ENCODE measurements around the gene HADHA. TPM values are rescaled to one million over a fixed set of nuclear protein-coding genes. Genes with fewer than 3 reads are reported as not detected.
A peak's percentile ranks its signal among the peaks of the same experiment; 100 is the strongest.

Gene HADHA
- total RNA-seq, 1 experiment from 2014 or later: 112 TPM

DNA sequence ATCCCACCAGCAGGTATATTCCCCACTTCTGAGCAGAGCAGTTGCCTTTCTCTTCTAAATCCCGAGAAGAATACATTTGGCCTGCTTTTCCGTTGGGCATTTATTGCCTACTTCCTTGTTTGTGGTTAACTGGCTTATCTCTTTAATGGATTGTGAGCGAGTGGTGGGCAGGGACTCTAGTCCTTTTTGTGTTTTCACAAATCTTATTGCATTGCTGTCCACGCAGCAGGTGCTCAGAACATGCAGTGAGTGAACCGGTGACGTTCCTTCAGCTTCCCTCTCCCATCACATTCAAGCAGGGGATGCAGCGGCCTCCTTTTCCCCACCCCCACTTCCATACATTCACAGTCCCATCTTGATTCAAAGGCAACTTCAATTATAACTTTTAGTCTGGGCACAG is 100.4 kb downstream of the HADHA start:
- Histone ChIP-seq H3K27me3 (ENCODE audit: insufficient read depth, low read length) (no peaks in the 10 kb centered on the region), H3K18ac (ENCODE audit: insufficient read length, low read depth, low read length) (no peak overlapping the region), H3K14ac (ENCODE audit: insufficient read depth, low read length) (no peak overlapping the region), H4K20me1 (ENCODE audit: control insufficient read depth, insufficient read depth, insufficient read length) (no peaks in the 10 kb centered on the region), H3K9me3 (ENCODE audit: control insufficient read depth, low read depth, low read length) (no peaks in the 10 kb centered on the region), H3K4ac (ENCODE audit: low read depth, low read length) (no peak overlapping the region), H3T11ph (ENCODE audit: low read length) (no peak overlapping the region), H2BK120ac (ENCODE audit: low read depth, low read length, poor library complexity, severe bottlenecking) (no peak overlapping the region), H3K79me1 (ENCODE audit: insufficient read depth, low read depth, low read length, poor library complexity, severe bottlenecking) (no peaks in the 10 kb centered on the region), H4K8ac (replicated peaks; ENCODE audit: insufficient read length, low read depth, low read length) (no peak overlapping the region), H3K27ac (ENCODE audit: insufficient read length, low read depth, low read length) (no peak overlapping the region), H3K79me2 (ENCODE audit: insufficient read depth, low read length) (no peaks in the 10 kb centered on the region), H3K23ac (ENCODE audit: insufficient read length, low read depth, low read length) (no peak overlapping the region), H2BK12ac (ENCODE audit: insufficient read length, low read depth, low read length) (no peak overlapping the region), H2AFZ (ENCODE audit: low read length) (no peak overlapping the region), H2BK20ac (ENCODE audit: low read depth, low read length, poor library complexity, severe bottlenecking) (no peak overlapping the region), H2BK5ac (ENCODE audit: insufficient read length, low read length) (no peak overlapping the region), H3K56ac (ENCODE audit: insufficient read length, low read depth, low read length) (no peak overlapping the region), H3K4me2 (ENCODE audit: insufficient read depth, insufficient read length, low read length) (no peak overlapping the region), H2AK5ac (ENCODE audit: insufficient read length, low read length) (no peak overlapping the region), H3K23me2 (ENCODE audit: insufficient read length, low read depth, low read length, poor library complexity, severe bottlenecking) (no peaks in the 10 kb centered on the region), H2BK15ac (ENCODE audit: low read depth, low read length) (no peak overlapping the region), H3K9ac (ENCODE audit: extremely low read depth, insufficient read length, low read length) (no peak overlapping the region), H3K4me1 (ENCODE audit: insufficient read depth, low read length) (no peaks in the 10 kb centered on the region; the same call in 1 of the 2 replicates), H4K5ac (ENCODE audit: insufficient read length, low read depth, low read length) (no peak overlapping the region), H4K91ac (ENCODE audit: insufficient read length, low read depth, low read length) (no peak overlapping the region)
- H3K27me3 Mint-ChIP-seq (ENCODE audit: low read depth): peaks cover 1% of the 10 kb centered on the region; the same call in 1 of the 2 replicates
- TF ChIP-seq, protein P1, sequence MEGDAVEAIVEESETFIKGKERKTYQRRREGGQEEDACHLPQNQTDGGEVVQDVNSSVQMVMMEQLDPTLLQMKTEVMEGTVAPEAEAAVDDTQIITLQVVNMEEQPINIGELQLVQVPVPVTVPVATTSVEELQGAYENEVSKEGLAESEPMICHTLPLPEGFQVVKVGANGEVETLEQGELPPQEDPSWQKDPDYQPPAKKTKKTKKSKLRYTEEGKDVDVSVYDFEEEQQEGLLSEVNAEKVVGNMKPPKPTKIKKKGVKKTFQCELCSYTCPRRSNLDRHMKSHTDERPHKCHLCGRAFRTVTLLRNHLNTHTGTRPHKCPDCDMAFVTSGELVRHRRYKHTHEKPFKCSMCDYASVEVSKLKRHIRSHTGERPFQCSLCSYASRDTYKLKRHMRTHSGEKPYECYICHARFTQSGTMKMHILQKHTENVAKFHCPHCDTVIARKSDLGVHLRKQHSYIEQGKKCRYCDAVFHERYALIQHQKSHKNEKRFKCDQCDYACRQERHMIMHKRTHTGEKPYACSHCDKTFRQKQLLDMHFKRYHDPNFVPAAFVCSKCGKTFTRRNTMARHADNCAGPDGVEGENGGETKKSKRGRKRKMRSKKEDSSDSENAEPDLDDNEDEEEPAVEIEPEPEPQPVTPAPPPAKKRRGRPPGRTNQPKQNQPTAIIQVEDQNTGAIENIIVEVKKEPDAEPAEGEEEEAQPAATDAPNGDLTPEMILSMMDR (conservative IDR thresholded peaks at IDR 0.05): no peak
- H3K36me3 Mint-ChIP-seq (ENCODE audit: insufficient read depth in 1 of 3, low read depth in 3 of 3): no peaks in the 10 kb centered on the region
- no peak overlapping the region for H3K4me3 Mint-ChIP-seq
- no peaks in the 10 kb centered on the region for H3K9me3 Mint-ChIP-seq
- no CpG with 5 or more reads among the region's 7 CpGs for WGBS (ENCODE audit: extremely low coverage, insufficient read length, low lambda C conversion rate)
- no peak for DNase-seq
- peaks cover 4% of the 10 kb centered on the region in 2 experiments for H3K4me1 Mint-ChIP-seq
- peak overlapping the region in 1 of 3 experiments; percentile 56; a peak in 1 of 7 replicates for H3K27ac Mint-ChIP-seq

Measured in H9 (cell line).